HEK293 (cell line): Measurements from ENCODE around the gene DHCR7.

Experiments used
- CTCF ChIA-PET: fragments of 350-600 bp; formaldehyde crosslinking; extraction: SDS; loops from one replicate; lab custom pipeline; 2021; ENCODE audit warnings: antibody characterized with exemption; lab: Yijun Ruan, JAX
- POLR2A ChIA-PET: fragments of 300-600 bp; formaldehyde crosslinking; extraction: SDS; loops from one replicate; lab custom pipeline; 2020; ENCODE audit warnings: antibody characterized with exemption, inconsistent platforms; lab: Yijun Ruan, JAX
- H3K27ac ChIP-seq: fragments of 200-500 bp; sonication (Bioruptor generic); 2 replicates; pipeline ENCODE4 v1.5.1; 2014; ENCODE audit warnings: low read depth, low read length, control low read depth, inconsistent platforms; ENCODE audit errors: extremely low read depth
- H3K36me3 ChIP-seq, 2 experiments: fragments of 200-500 bp in 1 of 2; sonication (Bioruptor generic) in 1 of 2; 1 replicate in 1 of 2; 2 replicates in 1 of 2; pipeline ENCODE4 v1.5.1; 2014 to 2017; ENCODE audit warnings: inconsistent platforms in 2 of 2, low read length in 2 of 2; ENCODE audit not compliant: control insufficient read depth in 2 of 2, insufficient read depth in 1 of 2
- H3K4me1 ChIP-seq: fragments of 200-500 bp; sonication (Bioruptor generic); 2 replicates; pipeline ENCODE4 v1.5.1; 2014; ENCODE audit warnings: mild to moderate bottlenecking, low read length, inconsistent platforms; ENCODE audit not compliant: control insufficient read depth, insufficient read depth
- H3K4me3 ChIP-seq: 2 replicates; pipeline ENCODE4 v1.5.1; 2011; ENCODE audit warnings: low read depth, mild to moderate bottlenecking, control low read depth, low read length, moderate library complexity
- H3K9me3 ChIP-seq: fragments of 200-500 bp; sonication (Bioruptor generic); 2 replicates; pipeline ENCODE4 v1.5.1; 2014; ENCODE audit warnings: low read depth, low read length, inconsistent platforms; ENCODE audit not compliant: control insufficient read depth, insufficient read depth
- GLI4 ChIP-seq: fragments of 450-650 bp; formaldehyde crosslinking; IDR thresholded peaks from 2 replicates; pipeline ENCODE4 v1.5.1; 2016; ENCODE audit warnings: missing biosample characterization, missing genetic modification characterization
- IKZF3 ChIP-seq: fragments of 450-650 bp; IDR thresholded peaks from 2 replicates; pipeline ENCODE4 v1.5.0; 2018; ENCODE audit warnings: missing biosample characterization, mild to moderate bottlenecking, missing genetic modification characterization, moderate library complexity
- OVOL3 ChIP-seq: fragments of 450-650 bp; formaldehyde crosslinking; IDR thresholded peaks from 2 replicates; pipeline ENCODE4 v1.5.1; 2016; ENCODE audit warnings: missing biosample characterization, missing genetic modification characterization
- SETDB1 ChIP-seq: IDR thresholded peaks from one replicate; pipeline ENCODE4 v1.6.1; 2017; ENCODE audit warnings: mild to moderate bottlenecking, low read length, moderate library complexity, mixed read lengths; ENCODE audit not compliant: insufficient read length
- ZBTB1 ChIP-seq: fragments of 450-650 bp; formaldehyde crosslinking; IDR thresholded peaks from 2 replicates; pipeline ENCODE4 v1.5.1; 2016; ENCODE audit warnings: missing biosample characterization, missing genetic modification characterization
- ZBTB17 ChIP-seq: fragments of 450-650 bp; formaldehyde crosslinking; IDR thresholded peaks from 2 replicates; pipeline ENCODE4 v1.5.1; 2016; ENCODE audit warnings: missing biosample characterization, missing genetic modification characterization
- ZEB2 ChIP-seq: fragments of 450-650 bp; formaldehyde crosslinking; IDR thresholded peaks from 2 replicates; pipeline ENCODE4 v1.5.1; 2016; ENCODE audit warnings: missing biosample characterization, missing genetic modification characterization
- ZNF132 ChIP-seq: fragments of 450-650 bp; formaldehyde crosslinking; IDR thresholded peaks from 2 replicates; pipeline ENCODE4 v1.5.1; 2017; ENCODE audit warnings: missing biosample characterization, missing genetic modification characterization, borderline replicate concordance
- ZNF138 ChIP-seq: fragments of 450-650 bp; formaldehyde crosslinking; IDR thresholded peaks from 2 replicates; pipeline ENCODE4 v1.5.1; 2016; ENCODE audit warnings: missing biosample characterization, missing genetic modification characterization, borderline replicate concordance
- ZNF202 ChIP-seq: fragments of 450-650 bp; formaldehyde crosslinking; IDR thresholded peaks from 2 replicates; pipeline ENCODE4 v1.5.1; 2016; ENCODE audit warnings: missing biosample characterization, missing genetic modification characterization, borderline replicate concordance
- ZNF311 ChIP-seq: fragments of 450-650 bp; formaldehyde crosslinking; IDR thresholded peaks from 2 replicates; pipeline ENCODE4 v1.5.1; 2017; ENCODE audit warnings: missing biosample characterization, missing genetic modification characterization, borderline replicate concordance
- ZNF433 ChIP-seq: fragments of 450-650 bp; formaldehyde crosslinking; IDR thresholded peaks from 2 replicates; pipeline ENCODE4 v1.5.1; 2016; ENCODE audit warnings: missing biosample characterization, missing genetic modification characterization, low read depth
- ZNF510 ChIP-seq: fragments of 450-650 bp; formaldehyde crosslinking; IDR thresholded peaks from 2 replicates; pipeline ENCODE4 v1.5.1; 2018; ENCODE audit warnings: mild to moderate bottlenecking, missing genetic modification characterization, missing biosample characterization; ENCODE audit not compliant: insufficient replicate concordance
- ZNF529 ChIP-seq: fragments of 450-650 bp; formaldehyde crosslinking; IDR thresholded peaks from 2 replicates; pipeline ENCODE4 v1.5.1; 2017; ENCODE audit warnings: missing genetic modification characterization, missing biosample characterization; ENCODE audit not compliant: insufficient replicate concordance
- ZNF544 ChIP-seq: fragments of 450-650 bp; formaldehyde crosslinking; IDR thresholded peaks from 2 replicates; pipeline ENCODE4 v1.5.0; 2017; ENCODE audit warnings: missing biosample characterization, missing genetic modification characterization
- ZNF555 ChIP-seq: fragments of 450-650 bp; formaldehyde crosslinking; conservative IDR thresholded peaks from 2 replicates; pipeline ENCODE4 v1.5.1; 2017; ENCODE audit warnings: missing biosample characterization, mild to moderate bottlenecking, missing genetic modification characterization, inconsistent platforms
- ZNF596 ChIP-seq: fragments of 450-650 bp; IDR thresholded peaks from 2 replicates; pipeline ENCODE4 v1.5.0; 2018; ENCODE audit warnings: missing biosample characterization, mild to moderate bottlenecking, missing genetic modification characterization, moderate library complexity
- ZNF670 ChIP-seq: fragments of 450-650 bp; formaldehyde crosslinking; IDR thresholded peaks from 2 replicates; pipeline ENCODE4 v1.5.1; 2016; ENCODE audit warnings: missing biosample characterization, missing genetic modification characterization, low read depth
- ZNF677 ChIP-seq: fragments of 450-650 bp; IDR thresholded peaks from 2 replicates; pipeline ENCODE4 v1.5.0; 2018; ENCODE audit warnings: missing biosample characterization, mild to moderate bottlenecking, missing genetic modification characterization, moderate library complexity
- ZNF76 ChIP-seq: fragments of 450-650 bp; formaldehyde crosslinking; IDR thresholded peaks from 2 replicates; pipeline ENCODE4; 2016; ENCODE audit warnings: low read depth, missing biosample characterization, missing genetic modification characterization, borderline replicate concordance
- ZSCAN23 ChIP-seq: fragments of 450-650 bp; formaldehyde crosslinking; IDR thresholded peaks from 2 replicates; pipeline ENCODE4 v1.5.1; 2016; ENCODE audit warnings: missing biosample characterization, missing genetic modification characterization
- ZXDB ChIP-seq: fragments of 450-650 bp; formaldehyde crosslinking; IDR thresholded peaks from 2 replicates; pipeline ENCODE4 v1.5.1; 2016; ENCODE audit warnings: missing biosample characterization, missing genetic modification characterization
- TF ChIP-seq, protein P1 (sequence below): fragments of 450-650 bp; formaldehyde crosslinking; IDR thresholded peaks from 2 replicates; pipeline ENCODE4 v1.5.1; 2017; ENCODE audit warnings: missing biosample characterization, missing genetic modification characterization
- TF ChIP-seq, protein P2 (sequence below): fragments of 450-650 bp; formaldehyde crosslinking; IDR thresholded peaks from 2 replicates; pipeline ENCODE4; 2016; ENCODE audit warnings: missing biosample characterization, missing genetic modification characterization
- TF ChIP-seq, protein P3 (sequence below): fragments of 450-650 bp; formaldehyde crosslinking; IDR thresholded peaks from 2 replicates; pipeline ENCODE4 v1.5.1; 2017; ENCODE audit warnings: missing biosample characterization, missing genetic modification characterization
- TF ChIP-seq, protein P4 (sequence below): fragments of 450-650 bp; formaldehyde crosslinking; IDR thresholded peaks from 2 replicates; pipeline ENCODE4 v1.5.1; 2016; ENCODE audit warnings: missing biosample characterization, missing genetic modification characterization

The DHCR7 gene

DNA sequence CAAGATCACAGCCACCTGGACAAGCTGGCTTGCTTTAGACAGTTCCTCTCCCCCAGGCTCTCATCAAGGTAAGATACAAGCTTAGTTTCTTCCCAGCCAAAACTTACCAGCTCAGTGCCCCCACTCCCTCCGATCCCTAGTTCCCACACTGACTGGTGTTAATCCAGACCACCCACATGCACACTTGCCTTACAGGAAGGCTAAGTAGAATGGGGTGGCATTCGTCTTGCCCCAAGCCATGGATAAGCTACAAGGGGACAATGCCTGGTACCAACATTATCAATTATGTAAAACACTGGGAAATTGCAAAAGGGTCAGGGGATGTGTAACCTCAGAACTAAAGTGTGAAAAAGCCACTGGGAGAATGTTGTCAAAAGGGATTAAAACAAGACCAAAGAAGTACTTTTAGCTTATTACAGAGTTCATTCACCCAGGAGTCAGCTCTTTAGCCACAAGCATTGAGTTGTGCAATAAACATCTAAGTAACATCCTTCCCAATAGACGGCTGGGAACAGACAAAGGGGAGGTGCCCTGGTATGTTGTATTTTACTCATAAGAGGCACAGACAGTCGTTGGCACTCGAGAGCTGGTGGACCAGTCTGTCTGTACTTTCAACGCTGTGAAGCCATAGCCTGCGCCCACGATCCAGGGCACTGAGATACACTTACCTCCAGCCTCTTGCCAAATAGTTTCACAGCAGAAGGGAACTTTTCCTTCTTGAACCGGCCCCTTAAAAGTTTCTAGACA lies 1.1 kb downstream of the DHCR7 start:
- TF ChIP-seq, protein P1, sequence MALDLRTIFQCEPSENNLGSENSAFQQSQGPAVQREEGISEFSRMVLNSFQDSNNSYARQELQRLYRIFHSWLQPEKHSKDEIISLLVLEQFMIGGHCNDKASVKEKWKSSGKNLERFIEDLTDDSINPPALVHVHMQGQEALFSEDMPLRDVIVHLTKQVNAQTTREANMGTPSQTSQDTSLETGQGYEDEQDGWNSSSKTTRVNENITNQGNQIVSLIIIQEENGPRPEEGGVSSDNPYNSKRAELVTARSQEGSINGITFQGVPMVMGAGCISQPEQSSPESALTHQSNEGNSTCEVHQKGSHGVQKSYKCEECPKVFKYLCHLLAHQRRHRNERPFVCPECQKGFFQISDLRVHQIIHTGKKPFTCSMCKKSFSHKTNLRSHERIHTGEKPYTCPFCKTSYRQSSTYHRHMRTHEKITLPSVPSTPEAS (tag by site-specific recombination) = no peak
- TF ChIP-seq ZNF596 (tag by site-specific recombination) (no peak), ZNF202 (no peak), ZNF433 (tag by site-specific recombination) (no peak), IKZF3 (tag by site-specific recombination) (no peak), ZNF510 (no peak), ZBTB17 (tag by site-specific recombination) (no peak), ZNF544 (tag by site-specific recombination) (no peak), ZBTB1 (tag by site-specific recombination) (no peak), OVOL3 (tag by site-specific recombination) (no peak), ZNF138 (tag by site-specific recombination) (no peak), ZSCAN23 (tag by site-specific recombination) (no peak), ZEB2 (tag by site-specific recombination) (no peak), GLI4 (no peak), ZNF670 (tag by site-specific recombination) (no peak)
- TF ChIP-seq, all 188 proteins: peak for 0
- H3K9me3 ChIP-seq = no peaks in the 10 kb centered on the region
- peaks cover 0 to 49% of the 10 kb centered on the region in 2 experiments; a peak in 1 of 3 replicates for H3K36me3 ChIP-seq
- 0 out of 2 replicates have a peak, but pooled peaks cover under 1% of the 10 kb centered on the region for H3K4me1 ChIP-seq
- H3K27ac ChIP-seq = no peak overlapping the region
- POLR2A ChIA-PET = interaction anchor here (1.7 kb wide), 1 partner anchor 21 kb away, joined by 9 read pairs; no protein-coding TSS in a partner anchor
- CTCF ChIA-PET = interaction anchor here (0.7 to 1.2 kb wide), 3 partner anchors 18 to 326 kb away, joined by 3 read pairs; no protein-coding TSS in a partner anchor
- H3K4me3 ChIP-seq = peak overlapping the region; percentile 81

DNA sequence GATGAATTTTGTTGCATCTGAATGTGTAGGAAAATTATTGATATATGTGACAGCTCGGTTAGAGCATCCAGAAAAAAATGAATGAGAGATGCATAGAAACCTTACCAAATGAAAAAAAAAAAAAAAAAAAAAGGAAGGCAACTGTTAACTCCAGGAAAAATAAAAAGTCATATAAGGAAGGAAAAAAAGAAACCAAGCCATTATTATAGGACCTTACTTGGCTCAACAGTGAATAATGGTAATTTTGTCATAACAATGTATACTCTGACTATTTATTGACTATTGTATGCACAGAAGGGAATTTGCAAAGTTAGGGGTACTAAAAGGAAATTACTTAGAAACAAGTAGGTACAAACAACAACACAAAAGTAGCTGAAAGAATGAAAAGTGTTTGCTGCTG lies 2.0 kb downstream of the DHCR7 start:
- H3K27ac ChIP-seq = no peak overlapping the region
- TF ChIP-seq ZNF529 (tag by site-specific recombination) = no peak
- peak; percentile 78 for TF ChIP-seq SETDB1
- TF ChIP-seq ZNF677 (tag by site-specific recombination) = no peak
- TF ChIP-seq, protein P2, sequence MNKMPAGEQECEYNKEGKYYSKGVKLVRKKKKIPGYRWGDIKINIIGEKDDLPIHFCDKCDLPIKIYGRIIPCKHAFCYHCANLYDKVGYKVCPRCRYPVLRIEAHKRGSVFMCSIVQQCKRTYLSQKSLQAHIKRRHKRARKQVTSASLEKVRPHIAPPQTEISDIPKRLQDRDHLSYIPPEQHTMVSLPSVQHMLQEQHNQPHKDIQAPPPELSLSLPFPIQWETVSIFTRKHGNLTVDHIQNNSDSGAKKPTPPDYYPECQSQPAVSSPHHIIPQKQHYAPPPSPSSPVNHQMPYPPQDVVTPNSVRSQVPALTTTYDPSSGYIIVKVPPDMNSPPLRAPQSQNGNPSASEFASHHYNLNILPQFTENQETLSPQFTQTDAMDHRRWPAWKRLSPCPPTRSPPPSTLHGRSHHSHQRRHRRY (tag by site-specific recombination) = no peak
- H3K9me3 ChIP-seq = no peaks in the 10 kb centered on the region
- no peaks in the 10 kb centered on the region for H3K4me1 ChIP-seq
- H3K4me3 ChIP-seq = no peak overlapping the region
- CTCF ChIA-PET = interaction anchor here (0.5 kb wide), 1 partner anchor 1637 kb away, joined by 4 read pairs; no protein-coding TSS in a partner anchor
- POLR2A ChIA-PET = interaction anchor here (0.6 kb wide), 1 partner anchor 9 kb away, joined by 3 read pairs; no protein-coding TSS in a partner anchor
- H3K36me3 ChIP-seq = peaks cover 0 to 59% of the 10 kb centered on the region in 2 experiments; a peak in 1 of 3 replicates

DNA sequence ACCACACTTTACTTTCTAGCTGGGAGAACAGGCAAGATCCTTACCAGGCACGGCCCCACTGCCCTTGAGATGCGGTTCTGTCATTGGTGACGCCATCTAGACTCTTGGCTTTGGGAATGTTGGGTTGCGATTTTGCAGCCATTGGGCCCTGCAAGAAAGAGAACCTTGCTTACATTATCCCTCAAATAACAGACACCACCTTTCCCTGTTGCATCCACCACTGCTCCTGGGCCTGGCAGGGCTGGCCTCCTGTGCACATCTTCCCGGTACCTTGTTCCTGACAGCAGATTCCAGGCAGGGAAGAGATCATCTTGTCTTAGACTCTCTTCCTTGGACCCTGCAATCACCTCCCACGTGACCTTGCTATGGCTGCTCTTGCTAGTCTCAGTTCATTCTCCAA lies 3.4 kb downstream of the DHCR7 start:
- H3K9me3 ChIP-seq = no peaks in the 10 kb centered on the region
- ChIA-PET CTCF (interaction anchor here (0.6 kb wide), 2 partner anchors 29 to 1668 kb away, joined by 3 read pairs; no protein-coding TSS in a partner anchor), POLR2A (interaction anchor here (0.6 to 0.8 kb wide), 2 partner anchors 8 to 295 kb away, joined by 3 to 7 read pairs; no protein-coding TSS in a partner anchor)
- no peaks in the 10 kb centered on the region for H3K4me1 ChIP-seq
- H3K27ac ChIP-seq = no peak overlapping the region
- H3K4me3 ChIP-seq = no peak overlapping the region
- H3K36me3 ChIP-seq = peaks cover 4 to 72% of the 10 kb centered on the region in 2 experiments; a peak in 2 of 3 replicates
- no peak for TF ChIP-seq ZBTB17 (tag by site-specific recombination)
- TF ChIP-seq, protein P3, sequence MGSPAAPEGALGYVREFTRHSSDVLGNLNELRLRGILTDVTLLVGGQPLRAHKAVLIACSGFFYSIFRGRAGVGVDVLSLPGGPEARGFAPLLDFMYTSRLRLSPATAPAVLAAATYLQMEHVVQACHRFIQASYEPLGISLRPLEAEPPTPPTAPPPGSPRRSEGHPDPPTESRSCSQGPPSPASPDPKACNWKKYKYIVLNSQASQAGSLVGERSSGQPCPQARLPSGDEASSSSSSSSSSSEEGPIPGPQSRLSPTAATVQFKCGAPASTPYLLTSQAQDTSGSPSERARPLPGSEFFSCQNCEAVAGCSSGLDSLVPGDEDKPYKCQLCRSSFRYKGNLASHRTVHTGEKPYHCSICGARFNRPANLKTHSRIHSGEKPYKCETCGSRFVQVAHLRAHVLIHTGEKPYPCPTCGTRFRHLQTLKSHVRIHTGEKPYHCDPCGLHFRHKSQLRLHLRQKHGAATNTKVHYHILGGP (tag by site-specific recombination) = no peak
- TF ChIP-seq ZNF76 (tag by site-specific recombination) = no peak
- TF ChIP-seq, protein P4, sequence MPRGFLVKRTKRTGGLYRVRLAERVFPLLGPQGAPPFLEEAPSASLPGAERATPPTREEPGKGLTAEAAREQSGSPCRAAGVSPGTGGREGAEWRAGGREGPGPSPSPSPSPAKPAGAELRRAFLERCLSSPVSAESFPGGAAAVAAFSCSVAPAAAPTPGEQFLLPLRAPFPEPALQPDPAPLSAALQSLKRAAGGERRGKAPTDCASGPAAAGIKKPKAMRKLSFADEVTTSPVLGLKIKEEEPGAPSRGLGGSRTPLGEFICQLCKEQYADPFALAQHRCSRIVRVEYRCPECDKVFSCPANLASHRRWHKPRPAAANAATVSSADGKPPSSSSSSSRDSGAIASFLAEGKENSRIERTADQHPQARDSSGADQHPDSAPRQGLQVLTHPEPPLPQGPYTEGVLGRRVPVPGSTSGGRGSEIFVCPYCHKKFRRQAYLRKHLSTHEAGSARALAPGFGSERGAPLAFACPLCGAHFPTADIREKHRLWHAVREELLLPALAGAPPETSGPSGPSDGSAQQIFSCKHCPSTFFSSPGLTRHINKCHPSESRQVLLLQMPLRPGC = no peak
- TF ChIP-seq ZXDB (tag by site-specific recombination) = no peak
- TF ChIP-seq OVOL3 (tag by site-specific recombination) = no peak
- TF ChIP-seq IKZF3 (tag by site-specific recombination) = no peak
- TF ChIP-seq ZNF555 (tag by site-specific recombination) = no peak
- TF ChIP-seq ZNF132 (tag by site-specific recombination) = no peak
- no peak for TF ChIP-seq ZNF311 (tag by site-specific recombination)
